NCI-H524 treated with DMSO at 0.1 percent for 48 hours (cell line): ENCODE measurements around the gene PIEZO2.
"Not testable (repeated sequence)": the region's sequence is repeated elsewhere in the genome, so short reads cannot be mapped to it uniquely, and the experiment has no call there.

Source experiments
- DNase-seq: peaks from one replicate; lab custom pipeline; 2025; lab: John Stamatoyannopoulos, UW

Gene PIEZO2

DNA sequence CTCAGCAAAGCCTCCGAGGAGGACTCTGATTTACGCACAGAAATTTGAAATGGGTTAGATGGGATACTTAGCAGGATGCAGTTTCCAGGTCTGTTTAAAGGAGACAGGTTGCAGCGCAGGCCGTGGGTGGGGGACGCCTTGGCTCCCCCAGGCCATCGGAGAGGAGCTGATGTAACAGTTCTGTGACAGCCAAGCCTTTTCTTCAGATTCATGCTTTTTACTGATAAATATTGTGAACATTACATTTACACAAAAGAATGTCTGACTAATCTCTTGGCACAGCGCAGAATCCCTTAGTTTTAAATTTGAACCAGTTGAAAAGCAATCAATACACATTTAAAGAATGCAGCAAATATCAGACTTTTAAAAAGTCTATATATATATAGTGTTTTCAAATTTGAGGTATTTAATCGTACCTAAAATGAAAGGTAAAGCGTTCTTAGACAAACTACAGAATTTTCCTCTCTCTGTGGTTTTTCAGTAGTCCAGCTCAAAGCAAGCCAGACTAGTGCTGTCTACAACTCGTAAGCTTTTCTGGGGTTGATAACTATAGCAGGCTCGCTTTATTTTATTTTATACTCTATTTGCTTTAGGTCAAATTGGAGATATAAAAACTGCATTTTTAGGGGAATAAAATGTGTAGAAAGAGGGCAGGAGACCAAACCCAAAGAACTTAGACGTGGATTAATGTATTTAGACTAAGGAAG is 221.9 kb downstream of the PIEZO2 start:
- no peak for DNase-seq

DNA sequence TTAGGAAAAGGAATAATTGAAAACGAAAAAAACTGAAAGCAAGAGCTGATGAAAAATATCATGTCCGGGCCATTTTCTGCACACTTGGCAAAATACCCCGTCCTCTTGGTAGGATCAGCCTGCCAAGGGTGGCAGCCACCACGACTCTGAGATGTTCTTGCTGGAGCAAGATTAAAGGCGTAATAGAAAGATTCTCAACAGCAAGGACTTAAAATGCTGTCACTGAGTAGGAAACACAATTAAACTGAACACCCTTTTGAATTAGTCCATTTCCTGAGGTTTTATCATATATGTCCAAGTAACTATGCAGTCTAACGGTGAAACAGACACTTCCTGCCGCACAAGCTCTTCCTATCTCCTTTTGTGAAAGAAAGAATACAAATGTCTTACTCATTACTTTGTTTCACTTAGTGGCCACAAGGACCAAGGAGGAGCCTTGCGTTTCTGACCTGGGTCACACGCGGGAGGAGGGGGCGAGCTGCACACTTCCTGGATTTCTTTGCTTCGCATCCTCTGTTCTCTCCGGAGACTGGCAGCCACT is 222.7 kb downstream of the PIEZO2 start:
- no peak for DNase-seq

DNA sequence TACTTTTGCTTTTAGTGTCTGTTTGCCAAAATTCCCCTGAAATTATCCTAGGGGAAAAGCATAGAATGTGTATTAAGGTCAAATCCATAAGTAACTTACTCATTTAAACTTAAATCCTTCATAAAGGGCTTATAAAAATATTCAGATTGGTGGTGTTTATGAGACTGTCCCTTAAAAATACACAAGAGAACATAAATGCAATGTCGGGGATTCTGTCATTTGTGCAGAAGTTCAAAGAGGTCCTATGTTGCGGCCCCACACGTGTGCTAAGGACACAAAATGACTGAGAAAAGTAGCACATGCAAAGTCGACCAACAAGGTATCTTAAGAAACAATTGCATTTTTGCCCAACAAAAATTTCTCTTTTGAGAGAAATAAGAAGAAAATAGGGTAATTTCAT is 225.1 kb downstream of the PIEZO2 start:
- no peak for DNase-seq

DNA sequence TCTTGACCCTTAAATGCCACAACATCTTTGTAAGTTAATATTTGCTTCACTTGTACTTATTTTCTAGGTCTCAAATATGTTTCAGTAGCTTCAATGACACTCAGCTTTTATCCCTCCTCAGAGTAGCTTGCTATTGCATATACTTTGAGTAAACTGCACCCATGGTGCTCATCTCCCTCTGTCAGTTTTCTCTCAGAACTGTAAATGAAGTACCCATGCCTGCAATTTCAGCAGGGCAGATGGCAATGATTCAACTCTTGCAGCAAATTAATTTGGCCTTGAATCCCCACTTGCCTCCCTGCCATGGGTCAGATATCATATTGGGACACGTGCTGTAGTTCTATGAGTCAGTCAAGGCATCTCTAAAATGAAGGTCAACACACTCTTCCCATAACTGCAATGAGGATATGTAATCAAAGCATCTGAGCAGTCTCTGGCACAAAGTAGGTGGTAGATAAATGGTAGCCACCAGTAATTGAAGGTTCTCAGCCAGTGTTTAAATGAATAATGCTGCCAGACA is 225.8 kb downstream of the PIEZO2 start:
- DNase-seq = no peak

DNA sequence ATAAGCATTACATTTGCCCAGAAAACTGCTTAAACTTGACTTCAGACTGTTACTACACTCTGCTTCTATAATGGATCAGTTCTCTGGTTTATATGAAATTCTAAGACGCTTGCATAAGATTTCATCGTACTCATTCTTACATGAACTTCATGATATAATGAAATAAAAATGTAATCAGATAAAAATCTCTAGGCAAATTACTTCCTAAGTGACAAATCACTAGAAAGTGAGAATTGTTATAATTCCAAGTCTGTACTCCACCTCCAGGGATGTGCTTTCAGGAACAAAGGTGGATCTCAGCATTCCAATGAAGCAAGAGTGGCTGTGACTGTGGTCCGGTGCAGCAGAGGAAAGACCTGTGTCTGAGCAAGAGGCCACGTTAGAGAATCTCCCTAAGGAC is 226.2 kb downstream of the PIEZO2 start:
- no peak for DNase-seq

DNA sequence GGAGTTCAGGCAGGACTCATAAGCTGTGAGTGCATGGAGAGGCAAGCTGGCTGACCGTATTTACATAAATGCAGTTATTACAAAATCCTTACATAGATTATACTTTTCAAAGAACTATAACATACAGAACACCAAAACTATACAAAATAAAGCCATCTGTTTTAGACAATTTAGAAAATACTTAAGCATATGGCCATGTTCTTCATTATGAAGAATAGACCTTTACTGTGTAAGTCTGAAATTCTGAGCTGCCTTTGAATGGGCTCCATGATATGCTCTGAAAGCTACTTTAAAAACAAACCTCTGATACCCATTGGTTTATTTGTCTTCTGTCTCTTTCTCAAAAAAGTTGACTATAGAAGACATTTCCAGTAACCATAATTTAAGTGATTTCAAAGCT is 226.7 kb downstream of the PIEZO2 start:
- not testable (repeated sequence) for DNase-seq

DNA sequence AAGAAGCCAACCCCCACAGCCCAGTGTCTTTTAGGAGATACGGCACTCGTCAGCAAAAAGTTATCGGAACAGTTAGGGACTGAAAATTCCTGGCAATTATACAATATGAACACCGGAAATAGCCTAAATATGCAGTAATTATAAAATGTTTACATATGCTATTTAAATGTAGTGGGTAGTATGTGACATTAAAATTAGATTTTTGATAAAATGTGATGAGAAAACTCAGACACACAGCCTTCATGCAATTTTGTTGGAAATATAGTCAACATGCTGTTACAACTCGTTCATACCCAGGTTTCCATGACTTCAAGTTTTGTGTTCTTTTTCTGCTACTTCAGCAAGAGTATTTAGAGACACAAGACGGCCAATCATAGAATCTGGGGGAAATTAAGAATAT is 229.1 kb downstream of the PIEZO2 start:
- not testable (repeated sequence) for DNase-seq

DNA sequence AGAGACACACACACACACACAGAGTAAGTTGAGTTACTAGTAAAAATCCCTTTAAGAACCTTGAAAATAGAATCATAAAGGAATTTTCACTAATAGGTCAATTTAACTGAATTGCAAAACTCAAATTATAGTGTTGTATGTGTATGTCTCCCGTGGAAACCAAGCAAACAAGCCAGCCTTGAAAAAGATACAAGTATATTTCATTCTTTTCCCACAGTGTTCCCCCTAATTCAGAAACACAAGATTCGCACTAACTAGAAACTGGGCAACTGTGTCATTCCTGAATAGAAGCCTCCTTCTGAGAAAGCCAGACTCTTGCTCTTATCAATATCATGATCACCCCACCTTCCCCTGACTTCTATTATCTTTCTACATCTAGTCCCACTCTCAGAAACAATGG is 229.5 kb downstream of the PIEZO2 start:
- no peak for DNase-seq

DNA sequence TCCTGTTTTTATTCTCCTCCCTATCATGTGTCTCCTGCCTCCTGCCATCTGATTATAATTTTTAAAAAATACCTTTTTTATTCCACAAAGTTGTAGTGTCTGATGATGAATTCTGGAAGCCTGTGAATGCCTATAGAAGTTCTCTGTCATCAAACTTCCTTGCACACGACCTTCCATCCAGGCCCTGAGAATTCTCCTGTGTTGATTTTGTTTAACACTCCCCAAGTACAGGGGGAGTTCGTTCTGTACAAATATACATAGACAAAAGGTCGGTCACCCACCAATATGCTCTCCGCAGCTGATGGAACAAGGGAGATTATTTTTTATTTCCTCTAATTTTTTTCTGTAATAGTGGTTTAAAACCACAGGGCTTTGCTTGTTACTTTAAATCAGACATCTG is 232.5 kb downstream of the PIEZO2 start:
- DNase-seq = no peak

DNA sequence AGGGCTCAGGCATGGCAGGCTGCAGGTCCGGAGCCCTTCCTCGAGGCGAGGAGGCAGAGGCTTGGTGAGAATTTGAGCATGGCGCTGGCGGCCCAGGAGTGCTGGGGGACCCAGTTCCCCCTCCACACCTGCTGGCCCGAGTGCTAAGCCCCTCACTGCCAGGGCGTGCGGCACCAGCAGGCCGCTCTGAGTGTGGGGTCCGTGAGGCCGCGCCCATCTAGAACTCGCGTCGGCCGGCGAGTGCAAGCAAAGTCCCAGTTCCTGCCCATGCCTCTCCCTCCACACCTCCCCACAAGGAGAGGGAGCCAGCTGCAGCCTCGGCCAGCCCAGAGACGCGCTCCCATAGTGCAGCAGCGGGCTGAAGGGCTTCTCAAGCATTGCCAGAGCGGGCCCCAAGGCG is 233.0 kb downstream of the PIEZO2 start:
- DNase-seq = no peak

DNA sequence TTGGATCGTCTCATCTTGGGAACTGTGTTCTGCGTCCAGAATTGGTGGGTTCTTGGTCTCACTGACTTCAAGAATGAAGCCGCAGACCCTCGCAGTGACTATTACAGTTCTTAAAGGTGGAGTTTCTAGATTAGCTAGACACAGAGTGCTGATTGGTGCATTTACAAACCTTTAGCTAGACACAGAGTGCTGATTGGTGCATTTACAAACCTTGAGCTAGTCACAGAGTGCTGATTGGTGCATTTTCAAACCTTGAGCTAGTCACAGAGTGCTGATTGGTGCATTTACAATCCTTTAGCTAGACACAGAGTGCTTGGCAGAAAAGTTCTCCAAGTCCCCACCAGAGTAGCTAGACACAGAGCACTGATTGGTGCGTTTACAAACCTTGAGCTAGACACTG is 233.6 kb downstream of the PIEZO2 start:
- DNase-seq = not testable (repeated sequence)

DNA sequence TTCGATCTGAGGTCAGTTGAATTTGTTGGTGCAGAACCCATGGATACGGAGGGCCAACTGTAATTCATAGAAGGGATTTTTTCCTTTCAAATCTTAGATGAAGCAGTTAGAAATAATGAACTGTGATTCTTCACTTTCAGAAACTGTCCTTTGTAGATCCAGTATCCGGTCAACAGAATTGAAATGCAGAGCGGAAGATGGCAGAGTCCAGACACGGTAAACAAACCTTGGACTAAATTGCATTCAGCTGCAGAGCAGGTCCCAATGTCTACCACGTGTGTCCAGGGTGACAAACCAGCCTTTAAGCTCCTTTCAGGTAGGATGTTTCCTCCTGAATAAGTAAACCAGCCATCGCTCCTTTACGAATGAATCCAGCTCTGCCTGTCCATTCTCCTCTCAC is 234.8 kb downstream of the PIEZO2 start:
- not testable (repeated sequence) for DNase-seq

DNA sequence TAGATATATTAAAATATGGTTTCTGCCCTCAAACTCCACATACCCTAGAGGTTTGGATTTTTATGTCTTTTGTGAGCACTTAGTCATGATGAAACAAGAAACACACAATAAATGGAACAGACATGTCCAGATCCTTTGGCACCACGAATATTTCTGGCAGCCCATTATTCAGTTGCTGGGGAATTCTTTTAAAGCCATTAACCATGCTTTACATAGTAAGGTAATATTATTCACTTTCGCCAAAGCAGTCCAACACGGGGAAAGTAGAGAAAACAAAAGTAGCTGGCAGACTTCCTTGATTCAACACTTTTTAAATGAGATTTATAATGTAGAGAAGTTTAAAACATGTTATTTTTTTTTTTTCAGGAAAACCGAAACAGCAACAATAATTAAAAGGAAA is 235.4 kb downstream of the PIEZO2 start:
- DNase-seq = no peak

DNA sequence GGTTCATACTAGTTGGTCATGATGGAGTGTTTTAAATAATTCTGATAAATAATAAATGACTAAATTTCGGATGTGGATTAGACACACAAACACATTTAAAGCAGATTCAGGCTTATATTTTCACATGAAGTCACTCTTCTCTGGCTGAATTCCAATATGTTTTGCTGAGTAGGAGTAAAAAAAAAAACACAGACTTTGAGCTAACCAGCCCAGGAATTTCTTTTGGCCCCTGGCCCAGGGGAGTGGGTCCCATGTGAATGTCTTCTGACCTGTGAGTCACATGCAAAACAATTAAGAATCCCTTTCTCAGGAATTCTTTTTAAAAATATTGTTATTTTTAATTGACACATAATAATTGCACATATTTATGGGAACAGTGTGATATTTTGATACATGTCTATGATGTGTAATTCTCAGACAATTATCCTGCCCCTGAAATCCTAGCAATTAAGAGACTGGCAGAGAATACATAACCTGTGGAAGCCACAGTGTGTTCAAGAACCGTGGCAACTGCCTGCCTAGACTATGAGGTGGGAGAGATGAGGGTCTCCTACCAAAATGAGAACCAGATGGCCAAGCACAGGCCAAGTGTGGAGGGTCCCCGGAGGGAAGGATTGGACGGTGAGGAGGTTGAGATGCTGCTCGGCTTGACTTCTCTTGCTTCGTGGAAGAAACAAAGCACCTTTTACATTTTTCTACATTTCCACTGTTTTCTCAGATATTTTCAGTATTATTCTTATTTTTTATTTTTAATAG is 236.4 kb downstream of the PIEZO2 start:
- DNase-seq = no peak

DNA sequence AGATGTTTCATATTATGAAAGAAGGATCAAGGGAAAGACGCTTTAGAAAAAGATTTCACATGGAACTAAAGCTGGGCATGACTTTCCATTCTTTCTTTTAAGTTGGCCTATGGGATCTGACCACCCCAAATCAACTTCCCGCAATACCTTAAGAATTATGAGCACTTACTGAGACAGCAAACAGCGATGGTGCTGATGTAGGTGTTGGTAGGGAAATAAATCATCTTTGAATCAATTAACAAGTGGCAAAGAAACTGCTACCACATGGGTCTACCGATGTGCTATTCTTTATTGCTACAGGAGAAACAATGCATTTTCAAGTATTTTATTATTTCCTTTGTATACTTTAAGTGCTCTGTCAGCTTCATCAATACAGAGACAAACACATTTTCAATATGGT is 239.6 kb downstream of the PIEZO2 start:
- DNase-seq = no peak

DNA sequence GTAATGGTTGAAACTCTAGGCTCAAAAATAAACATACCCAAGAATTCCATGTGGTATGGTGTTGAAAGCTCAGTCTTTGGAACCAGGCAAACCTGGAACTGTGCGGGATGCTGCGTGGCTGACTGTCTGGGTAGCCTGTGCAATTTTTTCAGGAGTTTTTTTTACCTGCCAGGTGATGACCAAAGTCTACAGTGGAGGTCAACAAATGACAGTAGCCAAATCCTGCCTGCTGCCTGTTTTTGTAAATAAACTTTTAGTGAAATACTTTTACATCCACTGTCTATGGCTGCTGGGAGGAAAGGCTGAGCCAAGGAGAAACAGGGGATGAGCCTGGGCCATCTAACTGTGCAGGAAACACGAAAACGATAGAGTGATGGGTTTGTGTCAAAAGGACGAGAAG is 240.6 kb downstream of the PIEZO2 start:
- no peak for DNase-seq

DNA sequence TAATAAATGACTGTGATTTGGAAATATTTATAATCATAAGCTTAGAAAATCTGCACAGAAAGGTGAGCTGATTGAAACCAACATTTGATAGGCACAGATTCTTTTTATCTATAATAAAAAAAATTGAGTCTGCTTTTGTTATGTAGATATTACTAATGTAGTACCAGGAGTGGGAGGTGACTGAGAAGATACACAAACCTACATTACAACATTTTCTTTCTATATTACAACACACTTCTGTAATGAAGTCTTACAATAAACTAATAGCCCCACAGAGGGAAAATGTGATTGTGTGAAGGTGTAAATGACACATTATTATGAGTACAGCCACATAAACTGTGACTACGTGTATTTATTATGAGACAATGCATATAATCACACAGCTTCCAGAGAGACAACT is 241.6 kb downstream of the PIEZO2 start:
- no peak for DNase-seq

DNA sequence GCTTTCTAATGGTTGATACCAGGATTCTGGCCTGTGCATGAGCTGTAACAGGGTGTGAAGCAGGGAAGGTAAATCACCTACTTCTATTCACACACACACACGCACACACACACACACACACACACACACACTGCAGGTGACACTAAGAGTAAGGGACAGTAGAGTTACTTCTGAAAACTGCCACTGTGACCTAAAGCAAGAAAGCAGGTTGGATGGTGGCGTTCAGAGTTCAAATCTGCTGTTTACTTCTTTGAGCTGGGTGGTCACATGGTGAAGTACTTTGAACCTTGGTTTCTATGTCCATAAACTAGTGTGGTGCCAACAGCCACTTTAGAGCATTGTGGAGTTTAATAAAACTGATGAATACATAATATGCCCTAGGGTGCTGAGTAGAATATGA is 248.0 kb downstream of the PIEZO2 start:
- no peak for DNase-seq

DNA sequence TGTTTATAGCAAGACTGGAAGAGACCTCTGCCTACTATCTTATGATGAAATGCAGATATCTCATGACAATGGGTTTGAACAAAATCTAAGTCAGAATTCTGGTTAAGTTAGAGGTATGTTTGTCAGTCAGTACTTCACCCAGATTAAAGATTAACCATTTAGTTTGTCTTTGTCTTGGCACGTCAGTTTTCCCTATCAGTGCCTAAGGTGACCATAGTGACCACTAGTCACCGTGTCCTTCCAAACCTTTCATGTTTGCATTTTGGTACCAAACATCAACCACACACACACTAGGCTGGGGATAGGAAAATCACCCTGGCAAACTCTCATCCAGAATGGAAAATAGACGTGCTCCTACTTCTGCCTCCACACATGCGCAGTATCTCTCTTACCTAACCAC is 248.9 kb downstream of the PIEZO2 start:
- DNase-seq = no peak

DNA sequence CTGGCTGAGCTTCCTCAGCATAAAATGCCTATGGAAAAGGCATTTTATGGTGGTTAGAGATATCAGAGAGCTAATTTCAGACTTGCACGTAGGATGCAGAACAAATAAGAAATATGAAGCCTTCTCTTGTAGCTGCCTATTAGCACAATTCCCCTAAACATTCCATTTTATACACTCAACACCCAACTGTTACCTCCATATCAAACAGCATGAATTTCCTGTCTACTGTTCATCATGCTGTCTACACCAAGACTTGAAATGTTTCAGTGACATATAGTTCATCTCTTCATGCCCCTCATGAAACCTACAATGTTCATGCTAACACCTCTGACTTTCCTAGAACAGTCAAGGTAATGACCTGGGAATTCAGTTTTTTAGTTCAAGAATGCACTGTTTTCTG is 249.9 kb downstream of the PIEZO2 start:
- no peak for DNase-seq

DNA sequence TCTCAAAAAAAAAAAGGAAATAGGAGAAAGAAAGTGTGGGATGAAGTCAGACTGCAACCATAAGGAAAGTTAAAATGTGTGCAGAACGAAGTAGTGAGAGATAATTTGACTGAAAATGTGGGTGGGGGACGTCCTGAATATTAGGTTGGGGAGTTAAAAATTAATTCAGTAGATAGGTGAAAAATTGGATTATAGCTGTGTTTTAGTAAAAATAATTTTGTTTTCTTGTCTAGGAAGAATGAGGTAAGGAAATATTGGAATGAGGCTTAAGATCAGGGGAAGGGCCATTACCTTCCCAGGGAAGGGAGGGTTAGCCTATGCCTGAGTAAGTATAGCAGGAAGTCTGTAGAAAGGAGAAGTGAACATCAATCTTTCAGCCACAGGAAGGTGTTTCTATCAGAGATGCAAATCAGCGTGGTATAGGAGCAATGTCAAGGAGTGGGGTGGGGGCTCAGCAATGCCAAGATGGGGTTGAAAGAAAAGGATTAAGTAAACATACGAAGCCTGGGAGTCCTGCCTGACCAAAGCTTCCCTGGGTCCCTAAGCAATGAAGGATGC is 250.9 kb downstream of the PIEZO2 start:
- DNase-seq = no peak

DNA sequence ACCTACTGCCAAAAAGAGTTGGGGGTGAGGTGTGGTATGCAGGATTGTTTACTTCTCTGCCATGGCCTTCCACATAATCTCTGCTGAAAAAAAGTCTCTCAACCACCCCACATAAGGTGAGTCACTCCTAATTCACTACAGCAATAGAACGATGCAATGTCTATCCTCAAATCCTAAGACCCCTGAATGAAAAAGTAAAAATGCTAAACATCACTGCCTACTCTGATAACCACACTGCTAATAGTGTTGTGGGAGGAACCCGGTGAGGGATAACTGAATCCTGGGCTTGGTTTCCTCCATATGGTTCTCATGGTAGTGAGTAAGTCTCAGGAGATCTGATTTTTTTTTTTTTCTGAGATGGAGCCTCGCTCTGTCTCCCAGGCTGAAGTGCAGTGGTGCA is 252.5 kb downstream of the PIEZO2 start:
- DNase-seq = no peak

DNA sequence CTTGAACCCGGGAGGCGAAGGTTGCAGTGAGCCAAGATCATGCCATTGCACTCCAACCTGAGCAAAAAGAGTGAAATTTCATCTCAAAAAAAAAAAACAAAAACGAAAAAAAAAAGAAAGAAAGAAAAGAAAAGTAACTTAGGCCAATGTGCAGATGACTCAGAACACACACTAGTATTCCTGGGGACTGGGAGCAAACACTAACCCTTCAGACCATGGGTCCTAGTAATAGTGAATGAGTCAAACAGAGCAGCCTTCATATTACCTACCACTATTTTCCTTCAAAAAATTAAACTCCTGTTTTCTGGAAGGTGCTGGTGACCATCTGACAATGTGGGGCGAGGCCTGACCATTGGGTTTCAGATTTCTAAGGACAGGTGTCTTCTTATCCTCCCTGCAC is 253.4 kb downstream of the PIEZO2 start:
- DNase-seq = no peak
